GM21528 (cell line): Measurements from ENCODE around the gene TMUB1.

ENCODE experiments used
- ATAC-seq: cut with Tn5 transposase; IDR thresholded peaks from one replicate; pipeline ENCODE4 v1.9.1; 2021; ENCODE audit warnings: mild to moderate bottlenecking, moderate library complexity; ENCODE audit not compliant: unreplicated experiment, low FRiP score

The TMUB1 gene

GRCh38 chr7:151121380-151122170, 38.3 kb upstream of the TMUB1 start:
- no peak for ATAC-seq

GRCh38 chr7:151120896-151121295, 37.6 kb upstream of the TMUB1 start:
- ATAC-seq, result no peak

- no peak for ATAC-seq
Observed at GRCh38 chr7:151119902-151120301, 36.6 kb upstream of the TMUB1 start.

- no peak for ATAC-seq
Observed at GRCh38 chr7:151119055-151119415, 35.7 kb upstream of the TMUB1 start.

GRCh38 chr7:151118108-151119054, 35.1 kb upstream of the TMUB1 start:
- ATAC-seq, result no peak

- no peak for ATAC-seq
Observed at GRCh38 chr7:151117565-151117964, 34.3 kb upstream of the TMUB1 start.

GRCh38 chr7:151116603-151117440, 33.5 kb upstream of the TMUB1 start:
- no peak for ATAC-seq

- ATAC-seq, result no peak
Observed at GRCh38 chr7:151115836-151116418, 32.6 kb upstream of the TMUB1 start.

- no peak for ATAC-seq
Observed at GRCh38 chr7:151115121-151115835, 32.0 kb upstream of the TMUB1 start.

- no peak for ATAC-seq
Observed at GRCh38 chr7:151114151-151115090, 31.1 kb upstream of the TMUB1 start.

GRCh38 chr7:151113344-151114150, 30.3 kb upstream of the TMUB1 start:
- no peak for ATAC-seq

GRCh38 chr7:151110941-151111645, 27.8 kb upstream of the TMUB1 start:
- ATAC-seq, result peak; percentile 74

GRCh38 chr7:151110236-151110940, 27.1 kb upstream of the TMUB1 start:
- no peak for ATAC-seq

- ATAC-seq, result no peak
Observed at GRCh38 chr7:151109094-151110048, 26.1 kb upstream of the TMUB1 start.

GRCh38 chr7:151107882-151108281, 24.6 kb upstream of the TMUB1 start:
- ATAC-seq, result no peak
